Hepatocyte (in vitro differentiated cells): ENCODE data around the gene CRLF3. TPM values are rescaled to one million over a fixed set of nuclear protein-coding genes. Genes with fewer than 3 reads are reported as not detected.

Source experiments
- DNase-seq: peaks from one replicate; pipeline ENCODE4 v3.0.0-alpha.2; 2016; ENCODE audit warnings: low spot score
- H2AFZ ChIP-seq: fragments of 200-600 bp; sonication (generic); 2 replicates; pipeline ENCODE4 v1.6.0; 2016; ENCODE audit warnings: antibody characterized with exemption, mild to moderate bottlenecking
- H3K27ac ChIP-seq: fragments of 200-600 bp; sonication (generic); 2 replicates; pipeline ENCODE4 v1.5.1; 2016; ENCODE audit warnings: mild to moderate bottlenecking
- H3K27me3 ChIP-seq: fragments of 200-600 bp; sonication (generic); 2 replicates; pipeline ENCODE4 v1.6.1; 2016
- H3K36me3 ChIP-seq: fragments of 200-600 bp; sonication (generic); replicated peaks from 2 replicates; pipeline ENCODE4 v1.5.1; 2016; ENCODE audit warnings: low read depth; ENCODE audit not compliant: insufficient read depth
- H3K4me1 ChIP-seq: fragments of 200-600 bp; sonication (generic); 2 replicates; pipeline ENCODE4 v1.5.1; 2016; ENCODE audit warnings: mild to moderate bottlenecking, moderate library complexity; ENCODE audit not compliant: insufficient read depth
- H3K4me2 ChIP-seq: fragments of 200-600 bp; sonication (generic); 2 replicates; pipeline ENCODE4 v1.6.0; 2016
- H3K4me3 ChIP-seq: fragments of 200-600 bp; sonication (generic); 2 replicates; pipeline ENCODE4 v1.5.1; 2016; ENCODE audit warnings: mild to moderate bottlenecking
- H3K79me2 ChIP-seq: fragments of 200-600 bp; sonication (generic); 2 replicates; pipeline ENCODE4 v1.6.0; 2017; ENCODE audit warnings: mild to moderate bottlenecking
- H3K9me2 ChIP-seq: fragments of 200-600 bp; sonication (generic); replicated peaks from 2 replicates; pipeline ENCODE4 v1.6.0; 2017; ENCODE audit warnings: mild to moderate bottlenecking; ENCODE audit not compliant: insufficient read depth
- H3K9me3 ChIP-seq: fragments of 200-600 bp; sonication (generic); 2 replicates; pipeline ENCODE4 v1.5.1; 2016; ENCODE audit warnings: low read depth, mild to moderate bottlenecking
- H4K20me1 ChIP-seq: fragments of 200-600 bp; sonication (generic); 2 replicates; pipeline ENCODE4 v1.6.0; 2016; ENCODE audit warnings: mild to moderate bottlenecking; ENCODE audit not compliant: insufficient read depth, poor library complexity, severe bottlenecking
- EZH2 ChIP-seq: fragments of 200-600 bp; sonication (generic); IDR thresholded peaks from 2 replicates; pipeline ENCODE4 v1.6.1; 2016; ENCODE audit warnings: antibody characterized with exemption, mild to moderate bottlenecking, borderline replicate concordance
- EZH2phosphoT487 ChIP-seq: fragments of 200-600 bp; sonication (generic); IDR thresholded peaks from one replicate; pipeline ENCODE4 v1.6.1; 2018; ENCODE audit warnings: antibody characterized with exemption, mild to moderate bottlenecking, low read depth, moderate library complexity; ENCODE audit not compliant: unreplicated experiment, severe bottlenecking
- WGBS: methylation state at CpG from one replicate; pipeline ENCODE4 v1.1.6; 2016; ENCODE audit warnings: low lambda C conversion rate; ENCODE audit errors: missing lambda C conversion rate; 5-methylcytosine and 5-hydroxymethylcytosine counted together
- polyA plus RNA-seq: library from polyadenylated mRNA; unstranded; fragments of >200 nt; fragmentation: Nextera tagmentation; extraction: Ambion mirVana; gene quantifications from 2 replicates; pipeline ENCODE4 v1.2.1, GENCODE V29; 2016
- total RNA-seq: library from RNA; depleted of rRNA; stranded (reverse); fragments of >200 nt; gene quantifications from 2 replicates; pipeline ENCODE4 v1.2.3, GENCODE V29; 2014
- TF ChIP-seq, protein P1 (sequence below): fragments of 200-600 bp; sonication (generic); IDR thresholded peaks from 2 replicates; pipeline ENCODE4 v1.5.1; 2016; ENCODE audit warnings: antibody characterized with exemption, mild to moderate bottlenecking; ENCODE audit not compliant: poor library complexity

CRLF3 gene
- total and polyA plus RNA-seq, 2 experiments from 2014 or later: 8.4 to 8.7 TPM

DNA sequence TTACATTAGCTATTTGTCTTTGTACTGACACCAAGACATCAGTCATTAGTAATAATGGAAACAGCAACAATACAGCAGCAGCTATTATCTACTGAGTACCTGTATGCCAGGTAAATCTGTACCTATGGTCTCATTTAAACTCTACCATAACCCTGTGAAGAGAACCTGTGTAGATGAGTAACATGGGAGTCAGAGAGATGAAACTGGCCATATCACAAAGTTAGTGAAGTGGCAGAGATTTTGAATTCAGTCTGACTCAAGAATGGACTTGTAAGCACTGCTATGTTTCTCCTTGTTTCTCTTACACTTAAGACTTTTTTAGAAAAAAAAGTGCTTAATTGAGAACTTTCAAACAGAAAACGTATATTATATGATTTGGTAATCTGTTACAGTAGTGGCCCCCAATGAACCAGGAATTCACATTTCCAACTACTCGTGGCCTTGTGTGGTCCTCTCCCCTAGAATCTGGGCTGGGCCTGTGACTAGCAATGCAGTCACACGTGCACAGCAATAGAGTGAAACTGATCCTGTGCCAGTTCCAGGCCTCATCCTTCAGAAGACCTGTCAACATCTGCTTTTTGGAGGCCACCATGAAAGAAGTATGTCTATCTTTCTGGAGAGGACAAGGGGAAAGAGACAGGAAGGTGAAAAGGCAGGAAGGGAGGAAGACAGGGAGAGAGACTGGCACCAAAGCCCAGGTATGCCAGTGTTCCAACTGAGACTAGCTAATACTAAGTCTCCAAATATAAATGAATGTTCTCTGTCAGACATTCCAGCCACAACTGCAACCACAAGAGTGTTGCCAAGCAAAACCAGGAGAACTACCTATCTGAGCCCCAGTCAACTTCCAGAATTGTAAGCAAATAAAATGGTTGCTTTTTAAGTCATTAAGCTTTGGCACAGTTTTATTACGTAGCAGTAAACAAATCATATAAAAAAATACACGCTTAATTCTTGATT is 12.0 kb downstream of the CRLF3 start:
- Histone ChIP-seq H2AFZ (no peak overlapping the region), H3K4me3 (no peak overlapping the region), H3K27ac (no peak overlapping the region), H3K79me2 (peaks cover 27% of the 10 kb centered on the region), H3K9me3 (no peaks in the 10 kb centered on the region), H4K20me1 (no peaks in the 10 kb centered on the region), H3K27me3 (no peaks in the 10 kb centered on the region), H3K36me3 (no peaks in the 10 kb centered on the region), H3K9me2 (no peaks in the 10 kb centered on the region), H3K4me1 (no peaks in the 10 kb centered on the region), H3K4me2 (no peak overlapping the region)
- no peak for DNase-seq
- TF ChIP-seq, protein P1, sequence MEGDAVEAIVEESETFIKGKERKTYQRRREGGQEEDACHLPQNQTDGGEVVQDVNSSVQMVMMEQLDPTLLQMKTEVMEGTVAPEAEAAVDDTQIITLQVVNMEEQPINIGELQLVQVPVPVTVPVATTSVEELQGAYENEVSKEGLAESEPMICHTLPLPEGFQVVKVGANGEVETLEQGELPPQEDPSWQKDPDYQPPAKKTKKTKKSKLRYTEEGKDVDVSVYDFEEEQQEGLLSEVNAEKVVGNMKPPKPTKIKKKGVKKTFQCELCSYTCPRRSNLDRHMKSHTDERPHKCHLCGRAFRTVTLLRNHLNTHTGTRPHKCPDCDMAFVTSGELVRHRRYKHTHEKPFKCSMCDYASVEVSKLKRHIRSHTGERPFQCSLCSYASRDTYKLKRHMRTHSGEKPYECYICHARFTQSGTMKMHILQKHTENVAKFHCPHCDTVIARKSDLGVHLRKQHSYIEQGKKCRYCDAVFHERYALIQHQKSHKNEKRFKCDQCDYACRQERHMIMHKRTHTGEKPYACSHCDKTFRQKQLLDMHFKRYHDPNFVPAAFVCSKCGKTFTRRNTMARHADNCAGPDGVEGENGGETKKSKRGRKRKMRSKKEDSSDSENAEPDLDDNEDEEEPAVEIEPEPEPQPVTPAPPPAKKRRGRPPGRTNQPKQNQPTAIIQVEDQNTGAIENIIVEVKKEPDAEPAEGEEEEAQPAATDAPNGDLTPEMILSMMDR: no peak
- TF ChIP-seq EZH2phosphoT487 (no peak), EZH2 (no peak)
- 88% methylated on average over 5 of the region's 5 CpGs for WGBS

GRCh38 chr17:30809867-30810266 is 14.6 kb downstream of the CRLF3 start:
- no peaks in the 10 kb centered on the region for H3K27me3 ChIP-seq
- H3K4me1 ChIP-seq: no peaks in the 10 kb centered on the region
- TF ChIP-seq, protein P1: no peak
- TF ChIP-seq EZH2phosphoT487 (no peak), EZH2 (no peak)
- H3K79me2 ChIP-seq: peaks cover 19% of the 10 kb centered on the region
- H3K9me2 ChIP-seq: no peaks in the 10 kb centered on the region
- no peaks in the 10 kb centered on the region for H4K20me1 ChIP-seq
- H3K27ac ChIP-seq: no peak overlapping the region
- no peaks in the 10 kb centered on the region for H3K9me3 ChIP-seq
- DNase-seq: no peak
- no peak overlapping the region for H2AFZ ChIP-seq
- no peak overlapping the region for H3K4me2 ChIP-seq
- H3K36me3 ChIP-seq: no peaks in the 10 kb centered on the region
- H3K4me3 ChIP-seq: no peak overlapping the region
- WGBS: 95% methylated on average over 6 of the region's 6 CpGs

- no peak overlapping the region for H3K4me3 ChIP-seq
These were observed 15.7 kb downstream of the CRLF3 start for GRCh38 chr17:30808785-30809286.

More at GRCh38 chr17:30808785-30809286, 15.7 kb downstream of the CRLF3 start:
- no peak for DNase-seq
- H3K9me2 ChIP-seq: no peaks in the 10 kb centered on the region
- H3K36me3 ChIP-seq: no peaks in the 10 kb centered on the region
- no peaks in the 10 kb centered on the region for H3K4me1 ChIP-seq
- TF ChIP-seq EZH2phosphoT487 (no peak), EZH2 (no peak)
- TF ChIP-seq, protein P1: no peak
- no peaks in the 10 kb centered on the region for H3K9me3 ChIP-seq
- H4K20me1 ChIP-seq: no peaks in the 10 kb centered on the region
- no peak overlapping the region for H2AFZ ChIP-seq
- H3K27ac ChIP-seq: no peak overlapping the region
- H3K4me2 ChIP-seq: no peak overlapping the region
- 95% methylated on average over 9 of the region's 9 CpGs for WGBS
- H3K27me3 ChIP-seq: no peaks in the 10 kb centered on the region
- peaks cover 21% of the 10 kb centered on the region for H3K79me2 ChIP-seq
